Uterus (tissue), 4 donors: ENCODE measurements around the gene PSEN1. TPM values are rescaled to one million over a fixed set of nuclear protein-coding genes. Genes with fewer than 3 reads are reported as not detected.
A peak's percentile ranks its signal among the peaks of the same experiment; 100 is the strongest.

Source experiments
- DNase-seq, 2 donors: peaks; one replicate each; pipeline ENCODE4 v3.0.0-alpha.2; 2019 to 2020
- H3K27ac ChIP-seq, 2 donors: fragments of 200-600 bp; sonication (generic); 1 replicate in 1 of 2; 2 replicates in 1 of 2; pipeline ENCODE4 v1.5.1; 2016 to 2018
- H3K27me3 ChIP-seq, 2 donors: fragments of 200-600 bp; sonication (generic); one replicate each; pipeline ENCODE4 v1.5.1; 2018 to 2019; ENCODE audit warnings: control low read depth in 1 of 2
- H3K36me3 ChIP-seq, 2 donors: fragments of 200-600 bp; sonication (generic); one replicate each; pipeline ENCODE4 v1.5.1; 2019; ENCODE audit warnings: control low read depth in 1 of 2
- H3K4me1 ChIP-seq, 2 donors: fragments of 200-600 bp; sonication (generic); one replicate each; pipeline ENCODE4 v1.5.1; 2018 to 2019; ENCODE audit warnings: control low read depth in 1 of 2
- H3K4me3 ChIP-seq, 2 donors: fragments of 200-600 bp; sonication (generic); 1 replicate in 1 of 2; 2 replicates in 1 of 2; pipeline ENCODE4 v1.5.1; 2018 to 2019; ENCODE audit warnings: mild to moderate bottlenecking in 1 of 2
- H3K9me3 ChIP-seq, 2 donors: fragments of 200-600 bp; sonication (generic); one replicate each; pipeline ENCODE4 v1.5.1; 2019; ENCODE audit warnings: control low read depth in 1 of 2
- POLR2A ChIP-seq, 2 donors: fragments of 450-650 bp; IDR thresholded peaks; one replicate each; pipeline ENCODE4 v1.6.1; 2016; ENCODE audit warnings: antibody characterized with exemption in 2 of 2, mild to moderate bottlenecking in 1 of 2, moderate library complexity in 1 of 2
- intact Hi-C: fragments of 100-400 bp; cut with DNase I; formaldehyde crosslinking; loops from one replicate; pipeline ENCODE4 v1.15.1; 2023; ENCODE audit warnings: low total_unique reads
- total RNA-seq, 4 donors: library from RNA; depleted of rRNA in 3 of 4; stranded (reverse); fragments of >200 nt in 3 of 4; gene quantifications; one replicate each; pipeline versions ENCODE4 v1.1.0 to v1.2.4, GENCODE V29; 2014 to 2023
- TF ChIP-seq, protein P1 (sequence below), 4 experiments: fragments of 200-600 bp in 2 of 4; fragments of 450-650 bp in 2 of 4; sonication (generic) in 2 of 4; IDR thresholded peaks; one replicate each; pipeline ENCODE4 v1.5.1; 2016 to 2019; ENCODE audit warnings: antibody characterized with exemption in 4 of 4, mild to moderate bottlenecking in 2 of 4, moderate library complexity in 1 of 4
- donor health status: DM: yes; HTN: yes; CAD: no.

Gene PSEN1
- total RNA-seq, 4 donors from 2014 or later: 38.8 to 129 (median 67.8) TPM

DNA sequence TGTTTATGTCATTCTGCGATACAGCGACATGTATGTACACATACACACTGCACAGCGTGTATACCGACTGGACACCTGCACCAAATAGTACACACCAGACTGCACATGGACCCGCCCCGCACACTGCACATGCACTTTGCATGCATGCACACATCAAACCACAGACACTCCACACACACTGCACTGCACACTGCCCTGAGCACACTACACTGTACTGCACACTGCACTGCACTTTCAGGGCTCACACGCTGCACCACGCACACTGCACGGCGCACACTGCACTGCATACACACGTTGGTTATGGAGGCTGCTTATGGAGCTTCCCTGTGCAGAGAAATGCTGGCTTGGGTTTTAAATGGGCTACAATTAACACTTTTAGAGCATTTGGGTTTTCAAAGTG is 102.6 kb downstream of the PSEN1 start:
- peak overlapping the region in 1 of 2 donors; percentile 65 for H3K27ac ChIP-seq
- no peak for TF ChIP-seq POLR2A (IDR thresholded peaks at IDR 0.05)
- TF ChIP-seq, protein P1, sequence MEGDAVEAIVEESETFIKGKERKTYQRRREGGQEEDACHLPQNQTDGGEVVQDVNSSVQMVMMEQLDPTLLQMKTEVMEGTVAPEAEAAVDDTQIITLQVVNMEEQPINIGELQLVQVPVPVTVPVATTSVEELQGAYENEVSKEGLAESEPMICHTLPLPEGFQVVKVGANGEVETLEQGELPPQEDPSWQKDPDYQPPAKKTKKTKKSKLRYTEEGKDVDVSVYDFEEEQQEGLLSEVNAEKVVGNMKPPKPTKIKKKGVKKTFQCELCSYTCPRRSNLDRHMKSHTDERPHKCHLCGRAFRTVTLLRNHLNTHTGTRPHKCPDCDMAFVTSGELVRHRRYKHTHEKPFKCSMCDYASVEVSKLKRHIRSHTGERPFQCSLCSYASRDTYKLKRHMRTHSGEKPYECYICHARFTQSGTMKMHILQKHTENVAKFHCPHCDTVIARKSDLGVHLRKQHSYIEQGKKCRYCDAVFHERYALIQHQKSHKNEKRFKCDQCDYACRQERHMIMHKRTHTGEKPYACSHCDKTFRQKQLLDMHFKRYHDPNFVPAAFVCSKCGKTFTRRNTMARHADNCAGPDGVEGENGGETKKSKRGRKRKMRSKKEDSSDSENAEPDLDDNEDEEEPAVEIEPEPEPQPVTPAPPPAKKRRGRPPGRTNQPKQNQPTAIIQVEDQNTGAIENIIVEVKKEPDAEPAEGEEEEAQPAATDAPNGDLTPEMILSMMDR (IDR thresholded peaks at IDR 0.05): no peak
- H3K36me3 ChIP-seq: no peaks in the 10 kb centered on the region
- intact Hi-C loops: no loop called here
- no peak for DNase-seq
- peaks cover 0 to 15% of the 10 kb centered on the region in 2 donors for H3K4me1 ChIP-seq
- H3K27me3 ChIP-seq: no peaks in the 10 kb centered on the region
- peak overlapping the region in 1 of 2 donors; percentile 36 for H3K4me3 ChIP-seq
- H3K9me3 ChIP-seq: no peaks in the 10 kb centered on the region

DNA sequence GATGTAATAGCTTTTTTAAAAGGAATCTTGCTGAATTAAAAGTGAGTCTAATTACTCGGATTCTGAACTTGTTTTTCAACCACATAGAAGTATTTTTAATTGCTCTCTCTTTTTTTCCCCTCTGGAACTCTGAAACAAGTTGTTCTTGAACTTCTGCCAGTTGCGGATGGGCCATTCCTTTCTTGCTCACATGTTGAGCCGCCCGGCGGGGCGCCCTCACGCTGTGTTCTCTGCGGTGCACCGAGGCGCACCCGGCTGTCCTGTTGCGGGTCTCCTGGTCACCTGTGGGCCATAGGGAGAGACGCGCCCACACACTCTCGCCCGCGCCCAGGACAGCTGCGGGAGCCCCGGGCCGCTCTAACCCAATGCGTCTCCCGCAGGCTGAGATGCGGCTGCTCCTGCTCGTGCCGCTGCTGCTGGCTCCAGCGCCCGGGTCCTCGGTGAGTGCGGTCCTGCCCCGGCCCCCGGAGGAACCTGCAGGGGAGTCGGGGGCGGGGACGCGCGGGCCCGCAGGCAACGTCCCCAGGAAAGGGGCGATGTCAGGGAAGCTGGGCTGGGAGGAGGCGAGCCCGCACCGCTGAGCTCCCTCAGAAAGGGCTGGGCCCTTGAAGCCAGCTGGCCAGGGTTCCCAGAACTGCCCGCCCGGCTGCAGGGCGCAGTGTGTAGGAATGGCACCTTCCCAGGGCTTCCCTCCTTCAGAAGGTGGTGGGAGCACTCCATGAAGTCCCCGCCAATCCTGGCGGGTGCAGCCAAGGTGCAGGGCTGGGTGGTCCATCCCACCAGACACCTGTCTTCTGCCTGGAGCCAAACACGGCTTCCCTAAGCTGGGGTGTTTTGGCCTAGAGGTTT is 103.3 kb downstream of the PSEN1 start:
- no peaks in the 10 kb centered on the region for H3K36me3 ChIP-seq
- H3K27me3 ChIP-seq: no peaks in the 10 kb centered on the region
- DNase-seq: peak; percentile 61 to 70
- intact Hi-C loops: no loop called here
- peak overlapping the region; percentile 65 to 71 for H3K27ac ChIP-seq
- no peaks in the 10 kb centered on the region for H3K9me3 ChIP-seq
- peaks cover 0 to 15% of the 10 kb centered on the region in 2 donors for H3K4me1 ChIP-seq
- H3K4me3 ChIP-seq: peak overlapping the region; percentile 36 to 50
- no peak for TF ChIP-seq POLR2A (IDR thresholded peaks at IDR 0.05)
- TF ChIP-seq, protein P1 (IDR thresholded peaks at IDR 0.05): no peak

DNA sequence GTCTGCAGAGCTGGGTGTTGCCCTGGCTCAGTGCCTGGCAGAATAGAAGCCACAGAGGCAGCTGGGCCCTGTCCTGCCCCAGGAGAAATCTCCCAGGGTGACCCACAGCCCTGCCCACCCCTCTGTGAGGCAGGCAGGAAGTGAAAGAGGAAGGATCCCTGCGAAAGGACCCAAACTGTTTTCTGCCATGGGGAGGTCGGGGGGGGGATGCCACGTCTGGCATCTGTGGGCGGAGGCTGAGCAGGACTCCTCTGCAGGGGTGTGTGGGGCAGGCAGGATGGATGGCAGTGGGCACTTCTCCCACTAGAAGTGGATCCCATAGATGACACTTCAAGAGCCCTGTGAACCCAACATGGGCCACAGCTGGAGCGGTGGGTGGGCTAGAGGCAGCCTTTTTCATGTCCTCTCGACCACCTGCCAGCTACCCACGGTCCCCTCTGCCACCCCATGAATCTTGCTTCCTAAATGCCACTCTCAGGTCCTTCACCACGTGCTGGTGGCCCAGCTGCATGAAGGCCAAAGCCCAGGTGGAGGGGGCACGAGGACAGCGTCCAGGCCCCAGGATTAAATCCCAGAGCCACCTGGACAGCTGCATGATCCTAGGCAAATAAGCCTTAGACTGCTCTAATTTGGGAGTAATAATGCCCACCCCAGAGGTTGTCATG is 104.6 kb downstream of the PSEN1 start:
- TF ChIP-seq, protein P1 (IDR thresholded peaks at IDR 0.05): no peak
- TF ChIP-seq POLR2A (IDR thresholded peaks at IDR 0.05): no peak
- peak in 1 of 2 donors; percentile 18 for DNase-seq
- no peaks in the 10 kb centered on the region for H3K36me3 ChIP-seq
- H3K4me1 ChIP-seq: peaks cover 0 to 15% of the 10 kb centered on the region in 2 donors
- H3K9me3 ChIP-seq: no peaks in the 10 kb centered on the region
- intact Hi-C loops: no loop called here
- no peaks in the 10 kb centered on the region for H3K27me3 ChIP-seq
- no peak overlapping the region for H3K4me3 ChIP-seq
- peak overlapping the region; percentile 50 to 71 for H3K27ac ChIP-seq

DNA sequence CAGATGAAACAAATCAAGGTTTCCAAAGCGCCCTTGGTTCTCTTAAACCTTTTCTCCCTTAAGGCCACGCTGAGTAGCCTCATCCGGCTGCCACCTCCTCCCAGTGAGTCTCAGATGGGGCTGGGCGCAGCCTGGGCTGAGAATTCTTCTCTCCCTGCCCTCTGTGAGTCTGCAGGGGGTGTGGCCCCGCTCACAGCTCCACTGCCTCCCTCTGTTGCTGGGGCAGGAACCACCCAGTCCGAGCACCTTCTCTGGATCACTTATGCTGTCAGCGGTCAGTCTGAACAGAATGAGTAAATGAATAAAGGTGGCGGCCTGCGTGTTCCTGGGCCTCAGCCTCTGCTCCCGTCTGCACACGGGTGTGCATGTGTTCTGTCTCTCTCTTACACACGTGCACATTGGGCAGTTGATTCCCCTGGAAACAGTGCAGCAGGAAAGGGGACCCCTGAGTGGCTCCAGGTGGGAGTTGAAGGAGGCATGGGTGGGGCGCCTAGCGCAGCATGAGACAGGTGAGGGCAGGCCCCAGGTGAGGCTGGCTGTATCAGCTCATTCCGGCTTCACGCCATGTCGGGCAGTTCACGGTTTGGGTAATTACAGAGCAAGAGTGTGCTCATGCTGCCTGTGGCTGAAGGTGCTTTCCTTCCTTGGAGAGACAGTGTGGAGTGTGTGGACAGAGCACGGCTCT is 105.3 kb downstream of the PSEN1 start:
- H3K27ac ChIP-seq: peak overlapping the region; percentile 50 to 71
- peak in 1 of 2 donors; percentile 16 for DNase-seq

More for the DNA sequence above, 105.3 kb downstream of the PSEN1 start:
- no peaks in the 10 kb centered on the region for H3K27me3 ChIP-seq
- no peaks in the 10 kb centered on the region for H3K9me3 ChIP-seq
- H3K4me1 ChIP-seq: peaks cover 0 to 15% of the 10 kb centered on the region in 2 donors
- no peaks in the 10 kb centered on the region for H3K36me3 ChIP-seq
- TF ChIP-seq, protein P1 (IDR thresholded peaks at IDR 0.05): no peak
- no peak for TF ChIP-seq POLR2A (IDR thresholded peaks at IDR 0.05)
- intact Hi-C loops: no loop called here
- H3K4me3 ChIP-seq: no peak overlapping the region
